Gastrocnemius medialis (tissue), 4 donors: ENCODE results near the gene MEN1.

Experiments used
- POLR2A ChIP-seq, 2 donors: fragments of 450-650 bp; IDR thresholded peaks; one replicate each; pipeline ENCODE4 v1.6.1; 2017; ENCODE audit warnings: antibody characterized with exemption in 2 of 2, mild to moderate bottlenecking in 2 of 2, moderate library complexity in 2 of 2
- TF ChIP-seq, protein P1 (sequence below), 5 experiments: fragments of 450-650 bp in 3 of 5; fragments of 200-600 bp in 2 of 5; sonication (generic) in 2 of 5; IDR thresholded peaks in 4 of 5; conservative IDR thresholded peaks in 1 of 5; 1 replicate in 4 of 5; 2 replicates in 1 of 5; pipeline ENCODE4 v1.5.1; 2016 to 2019; ENCODE audit warnings: antibody characterized with exemption in 5 of 5, mild to moderate bottlenecking in 3 of 5, moderate library complexity in 3 of 5

DNA sequence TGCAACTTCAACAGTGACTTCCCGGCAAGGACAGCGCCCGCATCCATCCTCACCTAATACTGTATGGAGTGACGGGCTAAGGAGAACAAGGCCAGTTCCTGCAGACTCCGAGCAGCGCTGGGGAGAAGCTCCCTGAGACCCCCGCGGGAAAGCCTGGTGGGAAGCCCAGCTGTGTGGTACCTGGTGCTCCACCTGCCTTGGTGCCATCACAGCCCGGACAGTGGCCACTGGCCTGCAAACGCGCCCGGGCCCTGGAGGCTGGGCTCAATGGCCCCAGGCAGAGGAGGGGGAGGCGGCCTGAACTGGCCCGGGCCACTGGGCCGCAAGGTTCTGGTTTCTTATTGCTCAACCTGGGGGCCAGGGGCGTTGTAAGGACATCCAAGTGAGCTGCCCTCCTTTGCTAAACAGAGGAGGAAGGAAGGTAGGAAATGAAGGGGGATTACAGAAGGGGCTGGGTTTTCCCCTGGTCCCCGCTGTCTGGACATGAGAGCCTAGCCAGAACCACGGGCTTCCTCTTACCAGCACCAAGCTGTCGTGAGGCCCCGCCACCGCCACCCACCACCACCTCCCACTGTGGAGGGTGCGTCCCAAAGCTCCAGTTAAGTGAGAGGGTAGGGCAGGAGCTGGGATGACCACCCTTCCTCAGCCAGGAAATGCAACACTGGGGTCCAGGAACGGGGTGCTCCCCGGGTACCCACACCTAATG is 42.6 kb upstream of the MEN1 start:
- TF ChIP-seq POLR2A (IDR thresholded peaks at IDR 0.05): no peak
- TF ChIP-seq, protein P1, sequence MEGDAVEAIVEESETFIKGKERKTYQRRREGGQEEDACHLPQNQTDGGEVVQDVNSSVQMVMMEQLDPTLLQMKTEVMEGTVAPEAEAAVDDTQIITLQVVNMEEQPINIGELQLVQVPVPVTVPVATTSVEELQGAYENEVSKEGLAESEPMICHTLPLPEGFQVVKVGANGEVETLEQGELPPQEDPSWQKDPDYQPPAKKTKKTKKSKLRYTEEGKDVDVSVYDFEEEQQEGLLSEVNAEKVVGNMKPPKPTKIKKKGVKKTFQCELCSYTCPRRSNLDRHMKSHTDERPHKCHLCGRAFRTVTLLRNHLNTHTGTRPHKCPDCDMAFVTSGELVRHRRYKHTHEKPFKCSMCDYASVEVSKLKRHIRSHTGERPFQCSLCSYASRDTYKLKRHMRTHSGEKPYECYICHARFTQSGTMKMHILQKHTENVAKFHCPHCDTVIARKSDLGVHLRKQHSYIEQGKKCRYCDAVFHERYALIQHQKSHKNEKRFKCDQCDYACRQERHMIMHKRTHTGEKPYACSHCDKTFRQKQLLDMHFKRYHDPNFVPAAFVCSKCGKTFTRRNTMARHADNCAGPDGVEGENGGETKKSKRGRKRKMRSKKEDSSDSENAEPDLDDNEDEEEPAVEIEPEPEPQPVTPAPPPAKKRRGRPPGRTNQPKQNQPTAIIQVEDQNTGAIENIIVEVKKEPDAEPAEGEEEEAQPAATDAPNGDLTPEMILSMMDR (IDR thresholded peaks at IDR 0.05 in 4 of 5, conservative IDR thresholded peaks at IDR 0.05 in 1 of 5): no peak
